ENCODE results near the gene ABCB1. TPM values are rescaled to one million over a fixed set of nuclear protein-coding genes. Genes with fewer than 3 reads are reported as not detected.
A peak's percentile ranks its signal among the peaks of the same experiment; 100 is the strongest.

Gene ABCB1
- total RNA-seq, 1 experiment from 2014 or later: not detected

DNA sequence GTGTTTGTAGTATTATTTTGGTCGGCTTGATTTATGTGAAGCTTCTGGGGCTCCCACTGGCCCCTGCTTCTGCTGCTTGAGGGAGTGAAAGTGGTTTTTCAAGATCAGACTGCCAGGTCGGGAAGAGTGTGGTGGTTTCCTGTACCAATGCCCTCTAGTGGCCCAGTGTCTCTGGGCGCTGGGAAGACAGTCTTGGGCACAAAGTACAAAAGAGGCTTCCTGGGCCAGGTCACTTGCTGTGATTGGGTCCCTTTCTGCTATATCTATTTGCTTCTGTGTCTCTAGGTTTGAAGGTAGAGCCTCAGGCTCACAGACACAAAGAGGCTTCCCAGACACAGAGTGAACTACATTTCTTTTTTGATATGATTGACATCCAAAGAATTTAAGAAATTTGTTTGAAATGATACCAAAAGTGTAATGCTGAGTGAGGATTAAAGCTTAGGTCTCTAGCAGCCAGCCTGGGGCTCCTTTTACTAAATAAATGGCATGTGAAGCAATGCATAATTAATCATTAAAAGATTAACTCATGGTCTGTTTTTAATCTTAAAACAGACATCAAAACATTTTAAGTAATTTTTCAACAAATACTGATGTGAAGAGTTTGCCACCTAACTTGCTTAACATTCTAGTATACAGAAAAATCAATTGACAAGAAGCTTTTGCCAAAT lies 36.3 kb downstream of the ABCB1 start:
- 0 out of 2 replicates have a peak overlapping the region, but pooled peaks have one; percentile 43 for H2AFZ ChIP-seq (ENCODE audit: low read length)
- H3K4me1 ChIP-seq (ENCODE audit: insufficient read depth, low read length): no peaks in the 10 kb centered on the region
- H3K9me2 ChIP-seq (replicated peaks; ENCODE audit: low read length): no peaks in the 10 kb centered on the region
- H3K9me3 ChIP-seq (ENCODE audit: low read length): no peaks in the 10 kb centered on the region
- peak; percentile 69 for TF ChIP-seq CTCF (conservative IDR thresholded peaks at IDR 0.05; ENCODE audit: low read depth, low read length)
- TF ChIP-seq EZH2 (IDR thresholded peaks at IDR 0.05; ENCODE audit: low read length, unreplicated experiment): no peak
- TF ChIP-seq EZH2phosphoT487 (IDR thresholded peaks at IDR 0.05; ENCODE audit: borderline replicate concordance, low read length): no peak
- H3K4me2 ChIP-seq (ENCODE audit: low read length): no peak overlapping the region
- H3K9ac ChIP-seq (ENCODE audit: low read length): no peak overlapping the region
- no TSS peak for BruUV-seq (replicated peaks)
- no peak overlapping the region for H3K4me3 ChIP-seq (ENCODE audit: low read length)
- H3F3A ChIP-seq (ENCODE audit: low read length, unreplicated experiment): no peaks in the 10 kb centered on the region
- peaks cover 5% of the 10 kb centered on the region; the same call in 1 of the 2 replicates for H3K27me3 ChIP-seq (ENCODE audit: low read length)
- H4K20me1 ChIP-seq (ENCODE audit: low read length): no peaks in the 10 kb centered on the region
- POLR2A ChIA-PET (ENCODE audit: unreplicated experiment): no interaction called here
- H3K79me2 ChIP-seq (ENCODE audit: low read length): no peaks in the 10 kb centered on the region
- peak; percentile 85 for ATAC-seq
- no peak overlapping the region for H3K27ac ChIP-seq (ENCODE audit: low read length)
- no peaks in the 10 kb centered on the region for H3K36me3 ChIP-seq (ENCODE audit: low read depth, low read length)
- intact Hi-C loops (cut with micrococcal nuclease): loop anchor here (1.0 kb wide), 1 partner anchor 58 kb away; no protein-coding TSS in a partner anchor
- CTCF ChIA-PET: no interaction called here
- peak; percentile 55 for DNase-seq

DNA sequence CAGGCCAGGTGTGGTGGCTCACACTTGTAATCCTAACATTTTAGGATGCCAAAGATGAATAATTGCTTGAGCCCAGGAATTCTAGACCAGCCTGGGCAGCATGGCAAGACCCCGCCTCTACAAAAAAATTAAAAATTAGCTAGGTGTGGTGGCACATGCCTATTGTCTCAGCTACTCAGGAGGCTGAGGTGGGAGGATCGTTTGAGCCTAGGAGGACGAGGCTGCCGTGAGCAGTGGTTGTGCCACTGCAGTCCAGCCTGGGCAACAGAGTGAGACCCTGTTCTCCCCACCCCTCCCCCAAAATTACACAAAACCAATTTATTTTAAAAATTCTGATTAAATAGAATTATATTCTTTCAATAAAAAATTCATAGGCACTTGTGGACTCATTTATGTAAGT lies 39.0 kb downstream of the ABCB1 start:
- peaks cover 5% of the 10 kb centered on the region; the same call in 1 of the 2 replicates for H3K27me3 ChIP-seq (ENCODE audit: low read length)
- H3K9me2 ChIP-seq (replicated peaks; ENCODE audit: low read length): no peaks in the 10 kb centered on the region
- H3K79me2 ChIP-seq (ENCODE audit: low read length): no peaks in the 10 kb centered on the region
- intact Hi-C loops (cut with micrococcal nuclease): no loop called here
- no peaks in the 10 kb centered on the region for H3F3A ChIP-seq (ENCODE audit: low read length, unreplicated experiment)
- H3K27ac ChIP-seq (ENCODE audit: low read length): no peak overlapping the region
- H3K36me3 ChIP-seq (ENCODE audit: low read depth, low read length): no peaks in the 10 kb centered on the region
- CTCF ChIA-PET: no interaction called here
- no peak overlapping the region for H3K4me2 ChIP-seq (ENCODE audit: low read length)
- H3K9ac ChIP-seq (ENCODE audit: low read length): no peak overlapping the region
- BruUV-seq (replicated peaks): no TSS peak
- H3K4me1 ChIP-seq (ENCODE audit: insufficient read depth, low read length): no peaks in the 10 kb centered on the region
- no peak for ATAC-seq
- DNase-seq: no peak
- no peaks in the 10 kb centered on the region for H4K20me1 ChIP-seq (ENCODE audit: low read length)
- no peak overlapping the region for H3K4me3 ChIP-seq (ENCODE audit: low read length)
- TF ChIP-seq CTCF (conservative IDR thresholded peaks at IDR 0.05; ENCODE audit: low read depth, low read length) (no peak), EZH2 (IDR thresholded peaks at IDR 0.05; ENCODE audit: low read length, unreplicated experiment) (no peak), EZH2phosphoT487 (IDR thresholded peaks at IDR 0.05; ENCODE audit: borderline replicate concordance, low read length) (no peak)
- no peak overlapping the region for H2AFZ ChIP-seq (ENCODE audit: low read length)
- no peaks in the 10 kb centered on the region for H3K9me3 ChIP-seq (ENCODE audit: low read length)
- POLR2A ChIA-PET (ENCODE audit: unreplicated experiment): no interaction called here

DNA sequence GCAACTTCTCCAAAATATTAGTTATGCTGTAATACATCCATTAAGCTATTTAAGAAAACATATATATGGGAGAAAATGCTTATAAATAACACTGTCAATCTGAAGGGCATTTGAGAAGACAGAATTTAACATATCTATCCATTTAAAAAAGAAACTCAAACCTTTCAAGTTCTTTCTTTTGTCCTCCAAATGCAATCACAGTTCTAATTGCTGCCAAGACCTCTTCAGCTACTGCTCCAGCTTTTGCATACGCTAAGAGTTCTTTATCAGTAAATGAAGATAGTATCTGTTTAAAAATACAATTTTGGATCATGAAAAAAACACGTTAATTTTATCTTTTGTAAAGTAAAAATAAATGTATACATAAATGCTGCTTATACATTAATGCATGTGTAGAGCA lies 39.6 kb downstream of the ABCB1 start:
- H3K4me1 ChIP-seq (ENCODE audit: insufficient read depth, low read length): no peaks in the 10 kb centered on the region
- H3K27me3 ChIP-seq (ENCODE audit: low read length): peaks cover 5% of the 10 kb centered on the region; the same call in 1 of the 2 replicates
- TF ChIP-seq EZH2 (IDR thresholded peaks at IDR 0.05; ENCODE audit: low read length, unreplicated experiment) (no peak), EZH2phosphoT487 (IDR thresholded peaks at IDR 0.05; ENCODE audit: borderline replicate concordance, low read length) (no peak), CTCF (conservative IDR thresholded peaks at IDR 0.05; ENCODE audit: low read depth, low read length) (no peak)
- DNase-seq: no peak
- BruUV-seq (replicated peaks): no TSS peak
- ChIA-PET POLR2A (ENCODE audit: unreplicated experiment) (no interaction called here), CTCF (no interaction called here)
- no peak overlapping the region for H3K9ac ChIP-seq (ENCODE audit: low read length)
- H4K20me1 ChIP-seq (ENCODE audit: low read length): no peaks in the 10 kb centered on the region
- H3K9me2 ChIP-seq (replicated peaks; ENCODE audit: low read length): no peaks in the 10 kb centered on the region
- no peaks in the 10 kb centered on the region for H3K36me3 ChIP-seq (ENCODE audit: low read depth, low read length)
- H3K79me2 ChIP-seq (ENCODE audit: low read length): no peaks in the 10 kb centered on the region
- no peak for ATAC-seq
- no peaks in the 10 kb centered on the region for H3F3A ChIP-seq (ENCODE audit: low read length, unreplicated experiment)
- no peak overlapping the region for H3K4me3 ChIP-seq (ENCODE audit: low read length)
- no peak overlapping the region for H3K27ac ChIP-seq (ENCODE audit: low read length)
- H3K4me2 ChIP-seq (ENCODE audit: low read length): no peak overlapping the region
- intact Hi-C loops (cut with micrococcal nuclease): no loop called here
- no peak overlapping the region for H2AFZ ChIP-seq (ENCODE audit: low read length)
- H3K9me3 ChIP-seq (ENCODE audit: low read length): no peaks in the 10 kb centered on the region

All from PC-3 (cell line).